H9 (cell line): ENCODE data around the gene TGM3. TPM values are rescaled to one million over a fixed set of nuclear protein-coding genes. Genes with fewer than 3 reads are reported as not detected.

Source experiments
- DNase-seq: peaks from one replicate; pipeline ENCODE4 v3.0.0-alpha.2; 2017
- H2AFZ ChIP-seq: one replicate; pipeline ENCODE4 v1.6.1; 2013; ENCODE audit warnings: mild to moderate bottlenecking, low read length, control low read depth, moderate library complexity
- H2AK5ac ChIP-seq: 2 replicates; pipeline ENCODE4 v1.6.1; 2013; ENCODE audit warnings: low read length, control low read depth, mixed read lengths; ENCODE audit not compliant: insufficient read length
- H2BK120ac ChIP-seq: one replicate; pipeline ENCODE4 v1.6.1; 2013; ENCODE audit warnings: low read depth, mild to moderate bottlenecking, low read length, control low read depth, inconsistent platforms; ENCODE audit not compliant: poor library complexity, severe bottlenecking
- H2BK12ac ChIP-seq: 2 replicates; pipeline ENCODE4 v1.6.1; 2013; ENCODE audit warnings: low read length, control low read depth, mixed read lengths, low read depth; ENCODE audit not compliant: insufficient read length
- H2BK15ac ChIP-seq: 2 replicates; pipeline ENCODE4 v1.6.1; 2013; ENCODE audit warnings: low read depth, low read length, control low read depth
- H2BK20ac ChIP-seq: one replicate; pipeline ENCODE4 v1.6.1; 2013; ENCODE audit warnings: low read depth, mild to moderate bottlenecking, low read length, control low read depth, inconsistent platforms; ENCODE audit not compliant: poor library complexity, severe bottlenecking
- H2BK5ac ChIP-seq: 2 replicates; pipeline ENCODE4 v1.6.1; 2013; ENCODE audit warnings: low read length, control low read depth, mixed read lengths; ENCODE audit not compliant: insufficient read length
- H3K14ac ChIP-seq: 2 replicates; pipeline ENCODE4 v1.6.1; 2013; ENCODE audit warnings: low read length, control low read depth; ENCODE audit not compliant: insufficient read depth
- H3K18ac ChIP-seq: 2 replicates; pipeline ENCODE4 v1.6.1; 2013; ENCODE audit warnings: low read depth, mild to moderate bottlenecking, mixed read lengths, low read length, control low read depth; ENCODE audit not compliant: insufficient read length
- H3K23ac ChIP-seq: 2 replicates; pipeline ENCODE4 v1.6.1; 2013; ENCODE audit warnings: low read length, control low read depth, mixed read lengths, low read depth; ENCODE audit not compliant: insufficient read length
- H3K23me2 ChIP-seq: 2 replicates; pipeline ENCODE4 v1.6.1; 2013; ENCODE audit warnings: low read depth, mild to moderate bottlenecking, mixed read lengths, low read length, control low read depth; ENCODE audit not compliant: insufficient read length, poor library complexity, severe bottlenecking
- H3K27ac ChIP-seq: 2 replicates; pipeline ENCODE4 v1.5.1; 2013; ENCODE audit warnings: low read length, control low read depth, mixed read lengths, low read depth; ENCODE audit not compliant: insufficient read length
- H3K27me3 ChIP-seq: 2 replicates; pipeline ENCODE4 v1.6.1; 2013; ENCODE audit warnings: low read length, control low read depth, inconsistent platforms; ENCODE audit not compliant: insufficient read depth
- H3K4ac ChIP-seq: 2 replicates; pipeline ENCODE4 v1.6.1; 2013; ENCODE audit warnings: low read depth, mild to moderate bottlenecking, control low read depth, inconsistent platforms, low read length, moderate library complexity
- H3K4me1 ChIP-seq: 2 replicates; pipeline ENCODE4 v1.6.1; 2013; ENCODE audit warnings: low read length, control low read depth, inconsistent platforms; ENCODE audit not compliant: insufficient read depth
- H3K4me2 ChIP-seq: 2 replicates; pipeline ENCODE4 v1.6.1; 2013; ENCODE audit warnings: low read length, control low read depth, mixed read lengths; ENCODE audit not compliant: insufficient read length, insufficient read depth
- H3K56ac ChIP-seq: 2 replicates; pipeline ENCODE4 v1.6.1; 2013; ENCODE audit warnings: low read depth, mild to moderate bottlenecking, mixed read lengths, low read length, control low read depth; ENCODE audit not compliant: insufficient read length
- H3K79me1 ChIP-seq: 2 replicates; pipeline ENCODE4 v1.6.1; 2013; ENCODE audit warnings: low read depth, mild to moderate bottlenecking, moderate library complexity, low read length, control low read depth, inconsistent platforms; ENCODE audit not compliant: insufficient read depth, poor library complexity, severe bottlenecking
- H3K79me2 ChIP-seq: 2 replicates; pipeline ENCODE4 v1.6.1; 2013; ENCODE audit warnings: low read length, control low read depth, inconsistent platforms; ENCODE audit not compliant: insufficient read depth
- H3K9ac ChIP-seq: 2 replicates; pipeline ENCODE4 v1.6.1; 2013; ENCODE audit warnings: low read length, control low read depth, mixed read lengths; ENCODE audit not compliant: insufficient read length; ENCODE audit errors: extremely low read depth
- H3K9me3 ChIP-seq: one replicate; pipeline ENCODE4 v1.6.1; 2013; ENCODE audit warnings: low read depth, low read length, inconsistent platforms; ENCODE audit not compliant: control insufficient read depth
- H3T11ph ChIP-seq: one replicate; pipeline ENCODE4 v1.6.1; 2013; ENCODE audit warnings: mild to moderate bottlenecking, low read length, control low read depth, inconsistent platforms
- H4K20me1 ChIP-seq: one replicate; pipeline ENCODE4 v1.6.1; 2013; ENCODE audit not compliant: control insufficient read depth, insufficient read length, insufficient read depth
- H4K5ac ChIP-seq: 2 replicates; pipeline ENCODE4 v1.6.1; 2013; ENCODE audit warnings: low read depth, mild to moderate bottlenecking, mixed read lengths, low read length, control low read depth; ENCODE audit not compliant: insufficient read length
- H4K8ac ChIP-seq: replicated peaks from 2 replicates; pipeline ENCODE4 v1.6.1; 2013; ENCODE audit warnings: low read length, control low read depth, mixed read lengths, low read depth; ENCODE audit not compliant: insufficient read length
- H4K91ac ChIP-seq: 2 replicates; pipeline ENCODE4 v1.6.1; 2013; ENCODE audit warnings: low read depth, mild to moderate bottlenecking, moderate library complexity, mixed read lengths, low read length, control low read depth; ENCODE audit not compliant: insufficient read length
- H3K27ac Mint-ChIP-seq, 3 experiments: 2 replicates in 2 of 3; 3 replicates in 1 of 3; pipeline ENCODE4 v1.8.0; 2020 to 2021; ENCODE audit warnings: mixed read lengths in 3 of 3, mild to moderate bottlenecking in 1 of 3, moderate library complexity in 1 of 3
- H3K27me3 Mint-ChIP-seq: 2 replicates; pipeline ENCODE4 v1.8.0; 2021; ENCODE audit warnings: low read depth, mild to moderate bottlenecking, moderate library complexity, mixed read lengths
- H3K36me3 Mint-ChIP-seq, 3 experiments: 2 replicates in 2 of 3; 3 replicates in 1 of 3; pipeline ENCODE4 v1.8.0; 2020 to 2021; ENCODE audit warnings: low read depth in 3 of 3, mixed read lengths in 3 of 3; ENCODE audit not compliant: insufficient read depth in 1 of 3
- H3K4me1 Mint-ChIP-seq, 2 experiments: 2 replicates each; pipeline ENCODE4 v1.8.0; 2020; ENCODE audit warnings: mixed read lengths in 2 of 2
- H3K4me3 Mint-ChIP-seq, 2 experiments: 2 replicates in 1 of 2; 3 replicates in 1 of 2; pipeline ENCODE4 v1.8.0; 2020 to 2021; ENCODE audit warnings: mild to moderate bottlenecking in 2 of 2, mixed read lengths in 2 of 2, moderate library complexity in 1 of 2
- H3K9me3 Mint-ChIP-seq, 2 experiments: 2 replicates in 1 of 2; 3 replicates in 1 of 2; pipeline ENCODE4 v1.8.0; 2020; ENCODE audit warnings: mild to moderate bottlenecking in 2 of 2, mixed read lengths in 2 of 2, moderate library complexity in 1 of 2
- CTCF ChIP-seq: fragments of 200-600 bp; sonication (generic); conservative IDR thresholded peaks from 3 replicates; pipeline ENCODE4 v1.8.0; 2021; ENCODE audit warnings: antibody characterized with exemption, mild to moderate bottlenecking
- WGBS: extraction: QIAGEN DNeasy Blood & Tissue Kit; methylation state at CpG from one replicate; pipeline ENCODE4 v1.1.7; 2013; ENCODE audit warnings: missing lambda C conversion rate, low lambda C conversion rate, mixed read lengths; ENCODE audit not compliant: insufficient read length; ENCODE audit errors: extremely low coverage; 5-methylcytosine and 5-hydroxymethylcytosine counted together
- total RNA-seq: library from RNA; stranded (reverse); gene quantifications from 2 replicates; pipeline ENCODE4 v1.2.1, GENCODE V29; 2021

TGM3 gene
- total RNA-seq, 1 experiment from 2014 or later, result not detected

GRCh38 chr20:2292416-2293110 lies 3.2 kb upstream of the TGM3 start:
- no peak overlapping the region for H3K56ac ChIP-seq
- H3K14ac ChIP-seq, result no peak overlapping the region
- H3K9me3 Mint-ChIP-seq, result no peaks in the 10 kb centered on the region
- peaks cover 13% of the 10 kb centered on the region for H3K4me1 ChIP-seq
- no peak overlapping the region; a peak in 1 of 5 replicates for H3K4me3 Mint-ChIP-seq
- no peaks in the 10 kb centered on the region; the same call in 1 of the 2 replicates for H3K27me3 Mint-ChIP-seq
- no peaks in the 10 kb centered on the region for H4K20me1 ChIP-seq
- H3K4ac ChIP-seq, result no peak overlapping the region
- H2BK120ac ChIP-seq, result no peak overlapping the region
- no peaks in the 10 kb centered on the region for H3K27me3 ChIP-seq
- no peaks in the 10 kb centered on the region for H3K9me3 ChIP-seq
- H3K4me2 ChIP-seq, result no peak overlapping the region
- no peaks in the 10 kb centered on the region; a peak in 1 of 7 replicates for H3K36me3 Mint-ChIP-seq
- H4K8ac ChIP-seq, result no peak overlapping the region
- no peak overlapping the region for H2BK15ac ChIP-seq
- no peaks in the 10 kb centered on the region for H3K79me1 ChIP-seq
- no peak for DNase-seq
- WGBS, result no CpG with 5 or more reads among the region's 8 CpGs
- peaks cover 25 to 28% of the 10 kb centered on the region in 2 experiments for H3K4me1 Mint-ChIP-seq
- H3K18ac ChIP-seq, result no peak overlapping the region
- H3K9ac ChIP-seq, result no peak overlapping the region
- H3K23me2 ChIP-seq, result no peaks in the 10 kb centered on the region
- no peak overlapping the region for H2BK20ac ChIP-seq
- H2AK5ac ChIP-seq, result no peak overlapping the region
- H4K91ac ChIP-seq, result no peak overlapping the region
- no peaks in the 10 kb centered on the region for H3K79me2 ChIP-seq
- no peak overlapping the region for H2BK5ac ChIP-seq
- no peak overlapping the region for H3K27ac ChIP-seq
- H2AFZ ChIP-seq, result no peak overlapping the region
- no peak overlapping the region for H3K27ac Mint-ChIP-seq
- no peak overlapping the region for H4K5ac ChIP-seq
- no peak overlapping the region for H2BK12ac ChIP-seq
- H3T11ph ChIP-seq, result no peak overlapping the region
- no peak overlapping the region for H3K23ac ChIP-seq
- no peak for TF ChIP-seq CTCF
